IPS-18c (cell line): Measurements from ENCODE around the gene SCN5A.

ENCODE experiments used
- H3K4me3 ChIP-seq: 2 replicates; pipeline ENCODE4 v1.7.0; 2013; ENCODE audit warnings: low read depth, mild to moderate bottlenecking, low read length, moderate library complexity; ENCODE audit not compliant: insufficient read depth
- H3K9me3 ChIP-seq: one replicate; pipeline ENCODE4 v1.6.1; 2013; ENCODE audit warnings: mild to moderate bottlenecking, low read length, moderate library complexity; ENCODE audit not compliant: control insufficient read depth, insufficient read depth

SCN5A gene

GRCh38 chr3:38595393-38595792 lies 54.1 kb downstream of the SCN5A start:
- H3K4me3 ChIP-seq = no peak overlapping the region

DNA sequence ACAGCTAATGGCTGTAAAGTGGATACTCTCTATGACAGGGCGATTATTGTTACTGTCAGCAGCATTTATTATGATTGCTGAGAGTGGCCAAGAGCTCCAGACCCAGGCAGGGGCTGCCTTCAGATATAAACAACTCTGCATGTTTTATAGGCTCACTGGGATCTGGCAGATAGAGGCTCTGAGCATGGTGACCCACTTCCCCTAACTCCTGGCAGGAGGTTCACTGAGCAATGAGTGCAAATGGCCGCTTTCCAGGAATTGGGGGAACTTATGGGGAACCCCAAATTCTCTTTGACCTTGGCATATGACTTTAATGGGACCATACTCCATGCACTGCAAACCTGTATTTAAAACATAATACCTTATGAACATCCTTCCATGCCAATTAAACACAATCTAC lies 59.0 kb downstream of the SCN5A start:
- H3K4me3 ChIP-seq = no peak overlapping the region
- H3K9me3 ChIP-seq = no peaks in the 10 kb centered on the region

More at GRCh38 chr3:38595393-38595792, 54.1 kb downstream of the SCN5A start:
- no peaks in the 10 kb centered on the region for H3K9me3 ChIP-seq

GRCh38 chr3:38588995-38589937 lies 60.2 kb downstream of the SCN5A start:
- H3K4me3 ChIP-seq = no peak overlapping the region
- no peaks in the 10 kb centered on the region for H3K9me3 ChIP-seq

DNA sequence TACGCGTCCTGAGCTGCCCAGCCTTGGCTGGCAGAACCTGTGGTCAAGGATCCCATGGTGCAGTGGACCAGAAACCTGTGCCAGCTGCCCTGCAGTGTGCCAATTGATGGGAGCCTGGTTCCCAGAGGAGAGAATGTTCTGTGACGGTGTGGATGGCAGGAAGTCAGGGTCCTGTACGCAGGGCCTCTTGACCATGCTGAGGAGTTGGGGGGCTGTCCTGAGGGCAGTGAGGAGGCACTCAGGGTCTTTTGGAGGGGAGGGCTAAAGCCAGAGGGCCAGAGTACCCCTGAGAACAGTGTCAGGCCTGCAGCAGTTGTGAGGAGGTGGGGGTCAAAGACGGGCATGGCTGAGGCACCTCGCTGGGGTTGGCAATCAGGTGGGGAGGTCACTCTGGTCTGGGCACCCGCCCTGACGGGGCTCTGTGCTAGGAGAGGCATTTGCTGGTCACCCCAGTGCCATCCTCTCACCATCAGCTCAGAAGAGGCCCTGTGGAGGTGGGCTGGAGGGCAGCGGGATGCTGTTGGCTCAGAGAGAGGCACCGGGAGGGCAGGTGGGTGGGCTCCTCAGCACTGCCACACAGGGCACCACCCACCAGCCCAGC lies 61.0 kb downstream of the SCN5A start:
- H3K4me3 ChIP-seq = no peak overlapping the region
- no peaks in the 10 kb centered on the region for H3K9me3 ChIP-seq

GRCh38 chr3:38587548-38588131 lies 61.8 kb downstream of the SCN5A start:
- Histone ChIP-seq H3K4me3 (no peak overlapping the region), H3K9me3 (no peaks in the 10 kb centered on the region)

DNA sequence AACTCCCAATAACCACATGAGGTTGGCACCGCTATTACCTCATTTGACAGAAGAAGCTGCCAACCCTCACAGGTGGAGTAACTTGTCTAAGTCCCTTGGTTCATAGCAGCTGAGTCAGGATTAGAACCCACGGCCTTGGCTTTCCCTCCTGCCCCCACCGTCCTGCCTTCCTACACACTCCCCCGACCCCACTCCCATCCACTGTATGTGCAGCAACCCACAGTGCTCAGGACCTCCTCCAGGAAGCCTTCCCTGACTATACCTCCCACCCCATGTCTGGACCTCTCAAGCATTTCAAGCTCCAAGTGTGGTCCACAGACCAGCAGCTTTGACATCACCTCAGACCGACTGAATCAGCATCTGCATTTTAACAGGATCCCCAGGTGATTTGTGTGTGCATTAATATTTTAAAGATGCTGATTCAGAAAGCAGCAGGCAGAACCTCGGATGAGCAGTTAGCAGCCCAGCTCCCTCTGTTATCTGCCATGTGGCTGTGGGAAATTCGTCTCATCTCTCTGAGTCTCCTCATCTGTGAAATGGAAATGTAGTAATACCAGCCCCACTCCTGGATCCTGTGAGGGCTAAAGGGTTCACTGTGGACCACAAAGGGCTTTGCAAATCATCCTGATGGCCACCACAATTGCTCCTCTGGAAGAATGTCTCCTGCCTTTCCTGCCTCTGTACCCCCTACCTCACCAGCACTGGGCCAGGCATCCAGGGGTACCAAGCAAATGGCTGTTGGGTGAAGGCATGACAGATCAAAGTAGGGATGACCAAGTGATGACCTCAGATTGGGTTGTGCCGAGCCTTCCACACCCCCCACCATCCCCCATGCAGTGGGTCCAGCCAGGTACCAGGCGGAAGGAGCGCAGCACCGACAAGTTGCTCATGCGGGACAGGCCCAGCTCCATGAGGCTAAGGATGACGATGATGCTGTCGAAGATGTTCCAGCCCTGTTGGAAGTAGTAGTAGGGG lies 62.7 kb downstream of the SCN5A start:
- H3K9me3 ChIP-seq = no peaks in the 10 kb centered on the region
- H3K4me3 ChIP-seq = no peak overlapping the region

DNA sequence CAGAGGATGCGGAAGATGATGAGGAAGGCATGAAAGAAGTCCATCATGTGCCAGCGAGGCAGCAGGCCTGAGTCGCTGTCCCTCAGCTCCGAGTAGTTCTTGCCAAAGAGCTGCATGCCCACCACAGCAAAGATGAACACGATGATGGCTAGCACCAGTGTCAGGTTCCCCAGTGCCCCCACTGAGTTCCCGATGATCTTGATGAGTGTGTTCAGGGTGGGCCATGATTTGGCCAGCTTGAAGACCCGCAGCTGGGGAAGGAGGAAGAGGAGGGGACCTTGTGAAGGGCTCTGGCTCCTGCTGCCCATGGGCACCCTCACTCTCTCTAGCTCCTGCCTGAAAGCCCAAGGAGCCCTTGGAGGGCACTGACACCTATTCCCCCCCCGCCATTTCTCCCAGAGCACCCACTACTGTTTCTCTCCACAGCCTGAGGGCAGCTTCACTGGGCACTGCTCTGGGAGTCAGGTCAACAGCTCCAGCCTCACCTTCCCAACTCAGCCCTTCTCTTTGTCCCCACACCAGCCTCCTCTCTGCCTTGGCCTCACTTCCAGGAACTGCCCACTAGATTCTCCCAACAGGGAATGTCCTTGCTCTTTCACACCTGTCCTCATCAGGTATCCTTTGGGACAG lies 63.6 kb downstream of the SCN5A start:
- Histone ChIP-seq H3K4me3 (no peak overlapping the region), H3K9me3 (no peaks in the 10 kb centered on the region)

GRCh38 chr3:38583688-38584087 lies 65.8 kb downstream of the SCN5A start:
- no peaks in the 10 kb centered on the region for H3K9me3 ChIP-seq
- H3K4me3 ChIP-seq = no peak overlapping the region

DNA sequence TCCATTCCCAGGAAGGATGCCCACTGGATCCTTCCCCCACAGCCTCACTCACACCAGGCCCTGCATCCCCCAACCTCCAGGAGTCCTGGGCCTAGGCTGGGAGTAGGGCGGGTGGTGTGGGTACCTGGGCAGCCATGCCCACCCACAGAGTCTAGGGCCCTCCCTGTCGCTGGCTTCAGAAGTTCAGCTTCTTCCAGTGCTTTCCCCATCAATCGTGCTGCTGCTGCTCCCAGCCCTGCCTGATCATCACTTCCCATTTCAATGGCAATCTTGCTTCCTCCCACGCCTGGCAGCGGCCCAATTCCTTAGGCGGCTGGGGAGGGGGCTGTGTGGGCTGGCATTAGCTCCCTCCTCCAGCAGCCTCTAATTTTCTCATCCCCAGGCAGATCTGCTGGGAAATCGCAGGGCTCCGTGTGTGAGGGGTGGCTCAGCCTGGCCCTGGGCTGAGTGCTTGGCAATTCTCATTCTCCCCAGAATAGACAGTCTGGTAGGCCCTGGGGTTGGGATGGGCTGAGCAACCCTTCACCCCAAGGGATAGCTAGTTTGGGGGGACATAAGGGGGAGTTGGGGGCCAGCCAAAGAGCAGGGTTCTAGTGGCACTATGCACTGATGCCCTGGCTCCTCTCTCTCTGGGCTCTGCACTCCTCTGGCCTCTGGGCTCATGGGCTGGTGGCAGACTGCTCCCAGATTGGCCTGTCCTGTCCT lies 66.4 kb downstream of the SCN5A start:
- Histone ChIP-seq H3K4me3 (no peak overlapping the region), H3K9me3 (no peaks in the 10 kb centered on the region)

GRCh38 chr3:38582316-38582715 lies 67.2 kb downstream of the SCN5A start:
- no peaks in the 10 kb centered on the region for H3K9me3 ChIP-seq
- H3K4me3 ChIP-seq = no peak overlapping the region

DNA sequence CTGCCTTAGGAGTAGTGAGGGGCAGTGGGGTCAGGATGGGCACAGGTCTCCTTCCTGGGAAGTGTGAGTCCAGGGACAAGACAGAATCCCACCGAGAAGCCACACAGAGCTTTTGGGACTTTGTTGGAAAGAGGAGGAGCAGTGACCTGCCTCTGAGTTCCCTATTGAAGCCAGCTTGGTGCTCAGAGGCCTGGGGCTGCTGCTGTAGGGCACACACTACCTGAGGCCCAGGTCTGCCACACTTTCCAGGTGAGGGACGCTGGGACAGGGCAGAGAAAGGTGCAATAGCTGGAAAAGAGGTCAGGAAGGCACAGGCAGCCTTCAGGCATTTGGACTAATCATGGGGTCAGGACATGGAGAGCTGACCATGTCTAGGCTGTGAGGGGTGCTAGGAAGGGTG lies 67.7 kb downstream of the SCN5A start:
- Histone ChIP-seq H3K4me3 (no peak overlapping the region), H3K9me3 (no peaks in the 10 kb centered on the region)

GRCh38 chr3:38580450-38581382 lies 68.8 kb downstream of the SCN5A start:
- H3K4me3 ChIP-seq = no peak overlapping the region

GRCh38 chr3:38579551-38580449 lies 69.7 kb downstream of the SCN5A start:
- Histone ChIP-seq H3K4me3 (no peak overlapping the region), H3K9me3 (no peaks in the 10 kb centered on the region)

More at GRCh38 chr3:38580450-38581382, 68.8 kb downstream of the SCN5A start:
- H3K9me3 ChIP-seq = no peaks in the 10 kb centered on the region

- Histone ChIP-seq H3K4me3 (no peak overlapping the region), H3K9me3 (no peaks in the 10 kb centered on the region)
Observed at GRCh38 chr3:38579141-38579540, 70.3 kb downstream of the SCN5A start.
